Measurements from ENCODE around the gene UBE2D3.
A peak's percentile ranks its signal among the peaks of the same experiment; 100 is the strongest.

Gene UBE2D3

GRCh38 chr4:102789317-102789717 is 38.0 kb downstream of the UBE2D3 start:
- no peak for DNase-seq (ENCODE audit: low spot score)

- no peak for DNase-seq (ENCODE audit: low spot score)
Measured at GRCh38 chr4:102787944-102788343, 39.4 kb downstream of the UBE2D3 start.

GRCh38 chr4:102787096-102787881 is 40.1 kb downstream of the UBE2D3 start:
- DNase-seq (ENCODE audit: low spot score): no peak

- no peak for DNase-seq (ENCODE audit: low spot score)
Measured at GRCh38 chr4:102786279-102786678, 41.1 kb downstream of the UBE2D3 start.

GRCh38 chr4:102783006-102783405 is 44.3 kb downstream of the UBE2D3 start:
- no peak for DNase-seq (ENCODE audit: low spot score)

GRCh38 chr4:102781570-102781969 is 45.8 kb downstream of the UBE2D3 start:
- no peak for DNase-seq (ENCODE audit: low spot score)

GRCh38 chr4:102780476-102781144 is 46.7 kb downstream of the UBE2D3 start:
- no peak for DNase-seq (ENCODE audit: low spot score)

- DNase-seq (ENCODE audit: low spot score): no peak
Measured at GRCh38 chr4:102779204-102779603, 48.1 kb downstream of the UBE2D3 start.

- no peak for DNase-seq (ENCODE audit: low spot score)
Measured at GRCh38 chr4:102778720-102779119, 48.6 kb downstream of the UBE2D3 start.

- DNase-seq (ENCODE audit: low spot score): no peak
Measured at GRCh38 chr4:102775805-102776204, 51.5 kb downstream of the UBE2D3 start.

- DNase-seq (ENCODE audit: low spot score): no peak
Measured at GRCh38 chr4:102774254-102774653, 53.1 kb downstream of the UBE2D3 start.

- DNase-seq (ENCODE audit: low spot score): no peak
Measured at GRCh38 chr4:102772738-102773340, 54.5 kb downstream of the UBE2D3 start.

- DNase-seq (ENCODE audit: low spot score): no peak
Measured at GRCh38 chr4:102764901-102765300, 62.5 kb downstream of the UBE2D3 start.

- no peak for DNase-seq (ENCODE audit: low spot score)
Measured at GRCh38 chr4:102761906-102762305, 65.4 kb downstream of the UBE2D3 start.

GRCh38 chr4:102761296-102761701 is 66.1 kb downstream of the UBE2D3 start:
- no peak for DNase-seq (ENCODE audit: low spot score)

GRCh38 chr4:102760645-102761295 is 66.6 kb downstream of the UBE2D3 start, which contains the start of gene MANBA:
Gene MANBA, minus strand, starts transcription at chr4:102760968. Its CDS starts 74 bp downstream, at chr4:102760894.
- peak; percentile 86 for DNase-seq (ENCODE audit: low spot score)

GRCh38 chr4:102759831-102760644 is 67.3 kb downstream of the UBE2D3 start:
- DNase-seq (ENCODE audit: low spot score): peak; percentile 69

- no peak for DNase-seq (ENCODE audit: low spot score)
Measured at GRCh38 chr4:102758241-102759160, 68.8 kb downstream of the UBE2D3 start.

GRCh38 chr4:102757681-102758080 is 69.7 kb downstream of the UBE2D3 start:
- no peak for DNase-seq (ENCODE audit: low spot score)

- no peak for DNase-seq (ENCODE audit: low spot score)
Measured at GRCh38 chr4:102754044-102754443, 73.3 kb downstream of the UBE2D3 start.
